ENCODE measurements around the gene KRTAP10-11.
"Not testable (repeated sequence)": the region's sequence is repeated elsewhere in the genome, so short reads cannot be mapped to it uniquely, and the experiment has no call there.

The KRTAP10-11 gene

DNA sequence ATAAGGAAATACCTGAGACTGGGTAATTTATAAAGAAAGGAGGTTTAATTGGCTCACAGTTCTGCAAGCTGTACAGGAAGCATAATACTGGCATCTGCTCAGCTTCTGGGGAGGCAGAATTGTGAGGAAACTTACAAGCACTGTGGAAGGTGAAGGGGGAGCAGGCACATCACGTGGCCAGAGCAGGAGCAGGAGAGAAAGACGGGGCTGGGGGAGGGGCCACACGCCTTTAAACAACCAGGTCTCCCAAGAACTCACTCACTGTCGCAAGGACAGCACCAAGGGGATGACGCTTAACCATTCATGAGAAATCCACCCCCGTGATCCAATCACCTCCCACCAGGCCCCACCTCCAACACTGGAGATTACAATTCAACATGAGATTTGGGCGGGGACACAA is 15.4 kb downstream of the KRTAP10-11 start:
- H3K4me3 ChIP-seq (ENCODE audit: low read length) = not testable (repeated sequence)

GRCh38 chr21:44664691-44665090 is 18.5 kb downstream of the KRTAP10-11 start:
- H3K27me3 ChIP-seq (ENCODE audit: control insufficient read depth, insufficient read depth, low read length) = no peaks in the 10 kb centered on the region
- H3K4me3 ChIP-seq (ENCODE audit: low read length) = no peak overlapping the region
- no peaks in the 10 kb centered on the region for H3K9me3 ChIP-seq (ENCODE audit: control insufficient read depth, low read length)
- H3K4me1 ChIP-seq (ENCODE audit: control insufficient read depth, insufficient read depth, low read length) = no peaks in the 10 kb centered on the region
- H3K36me3 ChIP-seq (ENCODE audit: control insufficient read depth, insufficient read depth, low read length) = no peaks in the 10 kb centered on the region
- no peak overlapping the region for H3K9ac ChIP-seq (ENCODE audit: low read length)

More for the DNA sequence above, 15.4 kb downstream of the KRTAP10-11 start:
- H3K9ac ChIP-seq (ENCODE audit: low read length); H3K9me3 ChIP-seq (ENCODE audit: control insufficient read depth, low read length); H3K27me3 ChIP-seq (ENCODE audit: control insufficient read depth, insufficient read depth, low read length); H3K36me3 ChIP-seq (ENCODE audit: control insufficient read depth, insufficient read depth, low read length); H3K4me1 ChIP-seq (ENCODE audit: control insufficient read depth, insufficient read depth, low read length): not testable (repeated sequence)

DNA sequence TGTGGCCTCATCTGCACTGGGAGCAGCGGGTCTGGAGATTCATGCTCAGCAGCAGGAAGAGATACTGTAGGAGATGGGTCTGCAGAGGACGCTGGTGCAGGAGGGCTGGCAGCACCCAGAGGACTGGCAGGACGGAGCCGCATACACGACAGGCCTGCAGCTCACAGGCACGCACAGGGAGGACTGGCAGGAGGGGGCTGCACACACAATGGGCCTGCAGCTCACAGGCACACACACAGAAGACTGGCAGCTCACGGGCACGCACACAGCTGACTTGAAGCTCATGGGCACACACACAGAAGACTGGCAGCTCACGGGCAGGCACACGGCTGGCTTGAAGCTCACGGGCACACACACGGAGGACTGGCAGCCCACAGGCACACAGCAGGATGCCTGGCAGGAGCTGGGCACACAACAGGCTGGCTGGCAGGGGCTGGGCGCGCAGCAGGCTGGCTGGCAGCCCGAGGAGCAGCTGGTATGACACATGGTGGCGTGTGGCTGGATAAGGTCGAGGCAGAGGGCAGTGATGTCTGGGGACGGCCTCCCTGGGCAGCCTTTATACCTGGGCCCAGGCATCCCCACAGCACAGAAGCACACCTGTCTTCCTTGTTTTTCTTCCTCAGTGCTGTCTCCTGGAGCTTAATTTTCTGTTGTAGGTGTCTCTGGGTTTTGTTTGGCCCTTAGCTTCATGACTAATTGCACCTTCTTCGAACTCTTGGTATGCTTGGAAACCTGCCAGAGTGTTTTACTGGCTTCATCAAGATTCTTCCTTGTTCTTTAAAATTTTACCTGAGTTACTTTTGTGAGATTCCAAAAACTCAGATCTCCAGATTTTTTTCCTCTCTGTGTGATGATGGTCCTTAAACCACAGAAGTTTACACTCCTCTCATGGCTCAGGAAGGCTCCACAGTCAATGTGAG is 20.4 kb downstream of the KRTAP10-11 start, which contains the start of gene KRTAP12-2:
Gene KRTAP12-2 (minus strand): TSS at position 527 of the 920 bp plus-strand sequence. CDS start 41 bp downstream, at position 486.
- no peak within 1 kb of the TSS for H3K4me3 ChIP-seq (ENCODE audit: low read length)

GRCh38 chr21:44667612-44668011 is 21.4 kb downstream of the KRTAP10-11 start:
- Histone ChIP-seq H3K4me1 (ENCODE audit: control insufficient read depth, insufficient read depth, low read length) (no peaks in the 10 kb centered on the region), H3K9me3 (ENCODE audit: control insufficient read depth, low read length) (no peaks in the 10 kb centered on the region), H3K36me3 (ENCODE audit: control insufficient read depth, insufficient read depth, low read length) (no peaks in the 10 kb centered on the region), H3K9ac (ENCODE audit: low read length) (no peak overlapping the region), H3K4me3 (ENCODE audit: low read length) (no peak overlapping the region), H3K27me3 (ENCODE audit: control insufficient read depth, insufficient read depth, low read length) (no peaks in the 10 kb centered on the region)

More for the DNA sequence above, 20.4 kb downstream of the KRTAP10-11 start, which contains the start of gene KRTAP12-2:
- Histone ChIP-seq H3K27me3 (ENCODE audit: control insufficient read depth, insufficient read depth, low read length) (no peaks in the 10 kb centered on the region), H3K4me1 (ENCODE audit: control insufficient read depth, insufficient read depth, low read length) (no peaks in the 10 kb centered on the region), H3K9me3 (ENCODE audit: control insufficient read depth, low read length) (no peaks in the 10 kb centered on the region), H3K9ac (ENCODE audit: low read length) (no peak within 1 kb of the TSS), H3K36me3 (ENCODE audit: control insufficient read depth, insufficient read depth, low read length) (no peaks in the 10 kb centered on the region)

DNA sequence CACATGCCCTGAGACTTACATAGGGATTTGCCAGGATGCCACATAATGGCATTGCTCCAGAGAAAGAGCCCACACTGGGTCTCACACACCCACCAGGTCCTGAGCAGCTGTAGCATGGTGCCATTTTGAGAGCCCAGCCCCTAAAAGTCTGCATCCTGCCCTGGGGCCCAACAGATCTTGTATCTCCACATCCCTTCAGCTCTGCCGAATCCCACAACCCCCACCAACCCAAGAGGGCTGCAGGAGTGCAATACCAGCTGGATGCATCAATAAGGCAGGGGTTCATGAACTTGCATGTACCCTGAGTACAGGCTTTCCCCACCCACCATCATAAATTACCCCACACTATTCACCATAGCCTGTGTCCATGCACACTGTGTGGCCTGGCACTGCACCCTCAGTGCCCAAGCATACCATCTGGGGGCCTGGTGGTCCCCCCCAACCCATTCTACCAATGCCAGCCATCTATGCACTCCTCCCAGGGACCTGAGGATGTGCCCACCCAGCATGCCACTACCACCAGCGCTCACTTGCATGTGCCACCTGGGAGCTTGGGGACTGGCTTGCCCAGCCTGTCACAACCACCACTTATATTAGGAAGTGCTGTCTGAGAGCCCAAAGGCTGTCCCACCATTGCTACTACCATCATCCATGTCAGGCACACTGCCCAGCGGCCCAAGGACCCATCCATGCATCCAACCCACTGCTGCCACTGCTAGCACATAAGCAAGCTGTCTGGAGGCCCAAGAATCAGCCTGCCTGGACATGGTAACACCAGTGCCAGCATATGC is 24.6 kb downstream of the KRTAP10-11 start:
- Histone ChIP-seq H3K36me3 (ENCODE audit: control insufficient read depth, insufficient read depth, low read length) (no peaks in the 10 kb centered on the region), H3K9ac (ENCODE audit: low read length) (no peak overlapping the region), H3K4me3 (ENCODE audit: low read length) (no peak overlapping the region), H3K27me3 (ENCODE audit: control insufficient read depth, insufficient read depth, low read length) (no peaks in the 10 kb centered on the region), H3K9me3 (ENCODE audit: control insufficient read depth, low read length) (no peaks in the 10 kb centered on the region), H3K4me1 (ENCODE audit: control insufficient read depth, insufficient read depth, low read length) (no peaks in the 10 kb centered on the region)

GRCh38 chr21:44671911-44672310 is 25.7 kb downstream of the KRTAP10-11 start:
- H3K9ac ChIP-seq (ENCODE audit: low read length) = no peak overlapping the region
- H3K4me3 ChIP-seq (ENCODE audit: low read length) = no peak overlapping the region
- no peaks in the 10 kb centered on the region for H3K9me3 ChIP-seq (ENCODE audit: control insufficient read depth, low read length)
- no peaks in the 10 kb centered on the region for H3K27me3 ChIP-seq (ENCODE audit: control insufficient read depth, insufficient read depth, low read length)
- H3K36me3 ChIP-seq (ENCODE audit: control insufficient read depth, insufficient read depth, low read length) = no peaks in the 10 kb centered on the region
- H3K4me1 ChIP-seq (ENCODE audit: control insufficient read depth, insufficient read depth, low read length) = no peaks in the 10 kb centered on the region

- no peaks in the 10 kb centered on the region for H3K9me3 ChIP-seq (ENCODE audit: control insufficient read depth, low read length)
- H3K4me1 ChIP-seq (ENCODE audit: control insufficient read depth, insufficient read depth, low read length) = no peaks in the 10 kb centered on the region
- H3K4me3 ChIP-seq (ENCODE audit: low read length) = no peak overlapping the region
- H3K9ac ChIP-seq (ENCODE audit: low read length) = no peak overlapping the region
- H3K36me3 ChIP-seq (ENCODE audit: control insufficient read depth, insufficient read depth, low read length) = no peaks in the 10 kb centered on the region
- no peaks in the 10 kb centered on the region for H3K27me3 ChIP-seq (ENCODE audit: control insufficient read depth, insufficient read depth, low read length)
Observed at GRCh38 chr21:44677881-44678280, 31.7 kb downstream of the KRTAP10-11 start.

GRCh38 chr21:44681152-44681551 is 34.9 kb downstream of the KRTAP10-11 start:
- Histone ChIP-seq H3K9me3 (ENCODE audit: control insufficient read depth, low read length) (no peaks in the 10 kb centered on the region), H3K4me3 (ENCODE audit: low read length) (no peak overlapping the region), H3K36me3 (ENCODE audit: control insufficient read depth, insufficient read depth, low read length) (no peaks in the 10 kb centered on the region), H3K9ac (ENCODE audit: low read length) (no peak overlapping the region), H3K4me1 (ENCODE audit: control insufficient read depth, insufficient read depth, low read length) (no peaks in the 10 kb centered on the region), H3K27me3 (ENCODE audit: control insufficient read depth, insufficient read depth, low read length) (peaks cover 3% of the 10 kb centered on the region)

- peaks cover 11% of the 10 kb centered on the region for H3K27me3 ChIP-seq (ENCODE audit: control insufficient read depth, insufficient read depth, low read length)
- no peaks in the 10 kb centered on the region for H3K4me1 ChIP-seq (ENCODE audit: control insufficient read depth, insufficient read depth, low read length)
- H3K9ac ChIP-seq (ENCODE audit: low read length) = no peak within 1 kb of the TSS
- H3K9me3 ChIP-seq (ENCODE audit: control insufficient read depth, low read length) = no peaks in the 10 kb centered on the region
- no peaks in the 10 kb centered on the region for H3K36me3 ChIP-seq (ENCODE audit: control insufficient read depth, insufficient read depth, low read length)
- no peak within 1 kb of the TSS for H3K4me3 ChIP-seq (ENCODE audit: low read length)
Observed at GRCh38 chr21:44681861-44682579, 35.8 kb downstream of the KRTAP10-11 start, which contains the start of gene KRTAP12-1. Gene KRTAP12-1, minus strand, starts transcription at chr21:44682163. Its CDS starts 40 bp downstream, at chr21:44682123.

GRCh38 chr21:44682580-44683151 is 36.5 kb downstream of the KRTAP10-11 start:
- H3K9ac ChIP-seq (ENCODE audit: low read length) = no peak overlapping the region
- H3K36me3 ChIP-seq (ENCODE audit: control insufficient read depth, insufficient read depth, low read length) = no peaks in the 10 kb centered on the region
- no peaks in the 10 kb centered on the region for H3K4me1 ChIP-seq (ENCODE audit: control insufficient read depth, insufficient read depth, low read length)
- peaks cover 17% of the 10 kb centered on the region for H3K27me3 ChIP-seq (ENCODE audit: control insufficient read depth, insufficient read depth, low read length)
- no peak overlapping the region for H3K4me3 ChIP-seq (ENCODE audit: low read length)
- H3K9me3 ChIP-seq (ENCODE audit: control insufficient read depth, low read length) = no peaks in the 10 kb centered on the region

- peaks cover 20% of the 10 kb centered on the region for H3K27me3 ChIP-seq (ENCODE audit: control insufficient read depth, insufficient read depth, low read length)
Observed at GRCh38 chr21:44684077-44684476, 37.9 kb downstream of the KRTAP10-11 start.

More at GRCh38 chr21:44684077-44684476, 37.9 kb downstream of the KRTAP10-11 start:
- Histone ChIP-seq H3K9ac (ENCODE audit: low read length) (no peak overlapping the region), H3K4me3 (ENCODE audit: low read length) (no peak overlapping the region), H3K4me1 (ENCODE audit: control insufficient read depth, insufficient read depth, low read length) (no peaks in the 10 kb centered on the region), H3K36me3 (ENCODE audit: control insufficient read depth, insufficient read depth, low read length) (no peaks in the 10 kb centered on the region), H3K9me3 (ENCODE audit: control insufficient read depth, low read length) (no peaks in the 10 kb centered on the region)

All from mucosa of stomach (tissue), 1 donor.